ENCODE data around the gene PDE1A.

The PDE1A gene

DNA sequence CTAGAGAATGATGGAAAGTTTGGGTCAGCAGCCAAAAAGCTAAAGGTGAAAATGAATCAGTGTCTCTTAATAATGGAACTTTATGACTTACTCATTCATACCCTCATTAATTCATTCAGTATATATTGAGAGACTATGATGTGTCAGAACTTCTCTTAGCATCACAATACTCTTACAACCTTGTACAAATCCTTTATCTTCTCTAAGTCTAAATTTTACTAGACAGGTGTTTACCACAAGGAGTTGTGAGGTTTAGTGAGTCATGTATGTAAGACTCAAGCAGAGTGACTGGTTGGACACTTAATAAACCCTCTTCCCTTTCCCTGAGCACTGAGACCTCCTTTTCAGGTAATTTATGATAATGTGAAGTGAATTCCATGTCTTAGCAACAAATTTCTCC lies 311.6 kb downstream of the PDE1A start:
- no peak for DNase-seq

DNA sequence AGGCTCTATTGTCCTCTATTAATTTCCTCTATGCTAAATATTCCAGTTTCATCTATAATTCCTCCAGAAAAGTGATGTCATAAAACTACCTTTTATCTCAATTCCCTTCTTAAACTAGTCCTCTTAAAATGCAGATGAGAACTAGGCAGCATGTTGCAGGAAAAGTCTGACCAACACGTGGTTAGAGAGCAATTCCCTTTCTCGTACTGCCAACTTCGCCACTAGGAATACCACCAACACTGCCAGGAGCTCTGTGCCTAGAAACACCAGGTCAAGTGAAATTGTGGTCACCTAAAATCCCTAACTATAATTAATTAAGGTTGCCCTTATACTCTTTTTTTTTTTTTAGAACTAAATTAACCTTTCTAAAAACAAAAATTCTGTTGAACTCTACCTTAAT lies 313.5 kb downstream of the PDE1A start:
- no peak for DNase-seq

DNA sequence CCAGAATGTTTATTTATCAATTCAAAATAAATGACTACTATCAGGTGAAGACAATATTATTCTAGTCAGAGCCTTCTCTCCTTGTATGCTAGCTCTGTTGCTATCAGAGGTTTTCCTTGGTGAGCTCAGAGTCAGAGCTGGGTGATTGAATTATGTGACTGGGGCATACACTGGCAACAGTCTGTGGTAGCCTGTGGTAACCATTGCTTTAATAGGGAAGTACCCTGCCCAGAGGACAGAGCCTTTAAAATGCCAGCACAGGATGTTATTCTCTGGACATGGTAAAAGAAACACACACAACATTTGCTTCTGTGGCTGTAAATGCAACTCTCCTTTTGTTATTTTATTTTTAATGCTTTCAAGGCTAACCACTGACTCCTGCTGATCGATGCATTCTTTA lies 316.5 kb downstream of the PDE1A start:
- DNase-seq: no peak

DNA sequence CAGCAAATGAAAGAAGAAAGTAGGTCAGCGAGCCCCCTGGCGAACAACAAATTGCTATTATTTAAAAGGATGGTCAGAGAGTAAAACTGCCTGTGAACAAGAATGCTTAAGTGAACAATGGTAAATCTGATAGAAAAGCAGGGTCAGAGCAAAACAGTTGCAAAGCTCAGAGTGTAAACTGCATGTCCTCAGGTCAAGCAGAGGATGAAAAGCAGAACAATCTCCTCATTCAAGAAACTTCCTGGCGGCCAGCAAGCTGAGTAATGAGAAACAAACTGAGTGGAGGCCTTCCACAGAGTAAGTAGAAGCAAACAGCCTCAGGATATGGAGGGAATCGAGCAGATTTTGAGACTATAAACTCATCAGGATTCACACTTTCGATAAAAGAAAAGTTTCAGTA lies 323.3 kb downstream of the PDE1A start:
- no peak for DNase-seq

DNA sequence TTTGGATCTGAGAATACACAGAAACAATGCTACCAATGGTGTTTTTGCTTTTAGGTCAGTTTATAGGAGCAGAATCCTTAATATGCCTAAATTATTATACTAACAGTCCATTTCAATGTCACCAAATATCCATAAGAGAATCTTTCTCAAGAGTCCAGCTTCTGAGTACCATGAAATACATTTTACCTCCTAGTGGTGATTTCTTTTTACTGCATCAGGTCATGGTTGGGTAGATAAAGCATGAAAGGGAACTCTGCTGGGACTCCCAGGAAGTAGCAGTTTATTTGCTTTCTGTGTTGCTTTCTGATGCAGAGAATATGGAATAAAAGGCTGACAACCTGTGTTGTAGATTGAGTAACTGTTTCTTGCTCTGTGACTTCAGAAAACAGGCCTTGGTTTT lies 325.6 kb downstream of the PDE1A start:
- no peak for DNase-seq

DNA sequence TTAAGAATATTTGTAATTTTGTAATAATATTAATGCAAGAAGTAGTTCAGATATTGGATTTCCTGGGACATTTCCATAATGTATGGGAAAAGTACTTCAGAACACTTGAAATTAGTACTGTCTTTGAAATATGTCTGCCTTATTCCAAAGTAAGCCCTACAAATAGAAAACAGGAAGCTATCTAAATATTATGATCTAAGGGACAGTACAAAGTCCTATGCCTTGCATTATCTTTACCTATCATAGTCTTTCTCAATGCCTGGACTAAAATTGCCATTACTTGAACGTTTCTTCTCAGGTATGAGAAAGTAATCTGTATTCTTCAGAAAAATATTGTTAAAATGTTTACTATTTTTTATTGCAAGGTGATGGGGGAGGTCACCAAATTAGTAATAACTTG lies 328.2 kb downstream of the PDE1A start:
- no peak for DNase-seq

DNA sequence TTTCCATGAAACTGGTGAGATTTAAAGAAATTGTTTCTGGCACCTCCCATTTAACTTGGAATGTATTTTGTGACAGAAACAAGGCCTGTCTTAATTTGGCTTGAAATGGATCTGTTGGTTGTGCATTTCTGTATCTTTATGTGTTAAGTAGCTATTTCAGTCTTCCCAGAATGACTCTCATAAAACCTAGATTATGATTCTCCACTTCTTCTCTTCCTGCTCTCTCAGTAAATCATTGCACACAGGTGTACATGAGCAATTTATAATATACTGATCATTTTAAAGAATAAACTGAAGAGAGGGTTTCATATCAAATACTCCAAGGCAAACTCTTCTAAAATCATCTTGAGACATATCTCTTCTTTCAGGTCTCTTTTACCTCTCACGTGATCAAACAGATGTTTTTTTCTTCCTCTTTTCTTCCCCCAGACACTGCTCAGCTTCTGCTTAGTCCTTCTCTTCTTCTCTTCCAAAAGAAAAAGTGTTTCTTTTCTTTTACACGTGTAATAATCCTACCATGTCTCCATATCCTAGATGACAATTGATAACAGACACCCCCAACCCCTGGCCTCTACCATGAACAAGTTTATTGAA lies 329.2 kb downstream of the PDE1A start:
- DNase-seq: no peak

DNA sequence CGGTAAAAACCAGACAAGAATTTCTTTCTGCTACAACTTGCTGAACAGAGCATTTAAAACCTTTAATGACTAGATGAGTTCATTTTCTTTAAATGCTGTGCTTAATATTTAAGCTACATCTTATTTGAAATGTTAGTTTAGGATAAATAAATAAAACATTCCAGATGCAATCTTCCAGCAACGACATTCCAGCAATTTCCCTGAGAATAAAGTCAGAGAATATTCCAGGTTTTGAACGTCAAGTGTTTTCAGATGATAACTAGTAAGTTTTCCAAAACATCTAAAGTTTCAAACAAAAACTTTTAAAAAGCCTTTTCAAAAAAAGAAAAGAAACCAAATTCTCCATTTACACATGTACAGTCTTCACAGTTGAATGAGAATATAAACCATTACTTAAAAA lies 336.4 kb downstream of the PDE1A start:
- no peak for DNase-seq

All from NCI-H1105 treated with DMSO at 0.1 percent for 48 hours (cell line).